Stimulated activated CD4-positive, alpha-beta T cell treated with anti-CD3 and anti-CD28 coated beads, Interleukin-1b, Interleukin-23, amount 100 ng/mL, for 48 hours (primary cell): ENCODE measurements around the gene GBP6.
"Not testable (repeated sequence)": the region's sequence is repeated elsewhere in the genome, so short reads cannot be mapped to it uniquely, and the experiment has no call there.

ENCODE experiments used
- DNase-seq: peaks from one replicate; pipeline ENCODE4 v3.0.0-alpha.2; 2020

The GBP6 gene

GRCh38 chr1:89378001-89378400 lies 14.1 kb downstream of the GBP6 start:
- no peak for DNase-seq

- DNase-seq, result no peak
Observed at GRCh38 chr1:89381618-89382017, 17.8 kb downstream of the GBP6 start.

GRCh38 chr1:89382479-89382878 lies 18.6 kb downstream of the GBP6 start:
- no peak for DNase-seq

- no peak for DNase-seq
Observed at GRCh38 chr1:89383185-89383584, 19.3 kb downstream of the GBP6 start.

GRCh38 chr1:89390707-89391106 lies 26.8 kb downstream of the GBP6 start:
- DNase-seq, result no peak

GRCh38 chr1:89391686-89392085 lies 27.8 kb downstream of the GBP6 start:
- no peak for DNase-seq

- DNase-seq, result no peak
Observed at GRCh38 chr1:89394851-89395250, 31.0 kb downstream of the GBP6 start.

GRCh38 chr1:89396902-89397301 lies 33.0 kb downstream of the GBP6 start:
- DNase-seq, result no peak

- no peak for DNase-seq
Observed at GRCh38 chr1:89405275-89405929, 41.5 kb downstream of the GBP6 start.

- DNase-seq, result no peak
Observed at GRCh38 chr1:89407360-89407759, 43.5 kb downstream of the GBP6 start.

GRCh38 chr1:89407768-89408167 lies 43.9 kb downstream of the GBP6 start:
- DNase-seq, result not testable (repeated sequence)

- DNase-seq, result no peak
Observed at GRCh38 chr1:89425056-89425455, 61.2 kb downstream of the GBP6 start.

- DNase-seq, result no peak
Observed at GRCh38 chr1:89429062-89429461, 65.2 kb downstream of the GBP6 start.

GRCh38 chr1:89429681-89430080 lies 65.8 kb downstream of the GBP6 start:
- DNase-seq, result not testable (repeated sequence)

GRCh38 chr1:89433421-89433820 lies 69.6 kb downstream of the GBP6 start:
- DNase-seq, result no peak

GRCh38 chr1:89434058-89434780 lies 70.4 kb downstream of the GBP6 start:
- peak; percentile 24 for DNase-seq
